GM12891 (cell line): ENCODE measurements around the gene VPS37C.
A peak's percentile ranks its signal among the peaks of the same experiment; 100 is the strongest.

Experiments
- DNase-seq: peaks from one replicate; pipeline ENCODE4 v3.0.0; 2011; ENCODE audit warnings: low spot score; ENCODE audit not compliant: insufficient read length
- FAIRE-seq: peaks from 2 replicates; lab custom pipeline; 2011; peaks lifted over from hg19 to GRCh38; lab: Jason Lieb, UNC
- PAX5 ChIP-seq: IDR thresholded peaks from 2 replicates; pipeline ENCODE4 v1.6.1; 2011; ENCODE audit warnings: low read length, moderate library complexity, mild to moderate bottlenecking; ENCODE audit not compliant: insufficient read depth, severe bottlenecking
- POLR2A ChIP-seq: IDR thresholded peaks from 2 replicates; pipeline ENCODE4 v1.6.1; 2011; ENCODE audit warnings: low read depth, low read length, control low read depth
- POLR2AphosphoS5 ChIP-seq: IDR thresholded peaks from 2 replicates; pipeline ENCODE4 v1.6.1; 2011; ENCODE audit warnings: low read depth, low read length, control low read depth
- POU2F2 ChIP-seq: IDR thresholded peaks from 2 replicates; pipeline ENCODE4 v1.6.1; 2011; ENCODE audit warnings: low read depth, mild to moderate bottlenecking, control low read depth, low read length, moderate library complexity
- SPI1 ChIP-seq: IDR thresholded peaks from 2 replicates; pipeline ENCODE4 v1.6.1; 2011; ENCODE audit warnings: low read depth, low read length, control low read depth
- TAF1 ChIP-seq: IDR thresholded peaks from 2 replicates; pipeline ENCODE4 v1.6.1; 2011; ENCODE audit warnings: low read depth, low read length, control low read depth

The VPS37C gene

DNA sequence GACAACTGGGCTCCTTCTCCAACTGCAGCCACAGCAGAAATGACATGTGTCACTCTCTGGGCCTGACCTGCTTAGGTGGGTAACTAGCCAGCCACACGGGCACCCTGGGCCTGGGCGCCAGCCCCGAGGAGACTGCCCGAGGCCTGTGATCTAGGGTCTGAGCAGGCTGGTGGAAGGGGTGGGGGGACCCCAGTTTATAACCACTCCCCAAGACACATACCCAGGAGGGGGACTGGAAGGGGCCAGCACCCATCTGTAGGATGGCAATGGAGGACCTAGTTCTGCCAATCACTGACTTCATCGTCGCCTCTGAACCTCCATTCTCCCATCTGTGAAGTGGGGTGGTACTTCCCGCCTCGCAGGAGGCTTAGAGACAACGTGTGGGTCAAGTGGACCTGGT lies 42.8 kb downstream of the VPS37C start:
- DNase-seq (no peak), FAIRE-seq (no peak)
- TF ChIP-seq PAX5 (no peak), POU2F2 (no peak), SPI1 (no peak), TAF1 (no peak), POLR2AphosphoS5 (no peak), POLR2A (no peak)

- FAIRE-seq (no peak), DNase-seq (no peak)
- TF ChIP-seq POLR2AphosphoS5: no peak
- no peak for TF ChIP-seq PAX5
- no peak for TF ChIP-seq SPI1
- TF ChIP-seq TAF1: no peak
- TF ChIP-seq POU2F2: no peak
- TF ChIP-seq POLR2A: no peak
Measured at GRCh38 chr11:61118004-61118403, 43.2 kb downstream of the VPS37C start.

DNA sequence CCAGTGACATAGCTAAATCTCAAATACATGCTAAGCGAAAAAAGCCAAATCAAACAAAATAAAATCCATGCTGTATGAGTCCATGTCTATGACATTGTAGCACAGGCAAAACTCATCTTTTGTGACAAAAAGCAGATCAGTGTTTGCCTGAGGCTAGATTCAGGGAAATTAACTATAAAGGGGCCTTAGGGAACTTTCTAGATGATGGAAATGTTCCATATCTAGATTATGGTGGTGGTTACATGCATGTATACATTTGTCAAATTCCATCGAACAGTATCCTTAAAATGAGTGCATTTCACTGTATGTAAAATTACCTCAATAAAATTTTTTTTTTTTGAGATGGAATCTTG lies 44.1 kb downstream of the VPS37C start:
- TF ChIP-seq POLR2A (no peak), SPI1 (no peak), POU2F2 (no peak), TAF1 (no peak), PAX5 (no peak), POLR2AphosphoS5 (no peak)

GRCh38 chr11:61116426-61117167 lies 44.6 kb downstream of the VPS37C start:
- TF ChIP-seq POLR2A (no peak), POU2F2 (no peak), TAF1 (no peak), POLR2AphosphoS5 (no peak), PAX5 (no peak), SPI1 (no peak)
- peak; percentile 98 for FAIRE-seq

More for the DNA sequence above, 44.1 kb downstream of the VPS37C start:
- DNase-seq (no peak), FAIRE-seq (no peak)

GRCh38 chr11:61115498-61116224 lies 45.6 kb downstream of the VPS37C start:
- TF ChIP-seq TAF1: no peak
- TF ChIP-seq POLR2AphosphoS5: no peak
- TF ChIP-seq PAX5: no peak
- no peak for TF ChIP-seq POLR2A
- TF ChIP-seq POU2F2: no peak
- TF ChIP-seq SPI1: no peak
- FAIRE-seq (no peak), DNase-seq (no peak)

More at GRCh38 chr11:61116426-61117167, 44.6 kb downstream of the VPS37C start:
- DNase-seq: no peak

GRCh38 chr11:61114913-61115312 lies 46.3 kb downstream of the VPS37C start:
- DNase-seq: no peak
- TF ChIP-seq POLR2A: no peak
- peak; percentile 70 for TF ChIP-seq SPI1
- FAIRE-seq: no peak

- TF ChIP-seq TAF1 (no peak), SPI1 (no peak), POLR2AphosphoS5 (no peak), POU2F2 (no peak), PAX5 (no peak), POLR2A (no peak)
- FAIRE-seq (no peak), DNase-seq (no peak)
Measured at GRCh38 chr11:61113201-61113600, 48.0 kb downstream of the VPS37C start.

- TF ChIP-seq PAX5 (no peak), POU2F2 (no peak), POLR2A (no peak), TAF1 (no peak), POLR2AphosphoS5 (no peak), SPI1 (no peak)
- FAIRE-seq (no peak), DNase-seq (no peak)
Measured at GRCh38 chr11:61112575-61112974, 48.7 kb downstream of the VPS37C start.

GRCh38 chr11:61111786-61112517 lies 49.3 kb downstream of the VPS37C start:
- FAIRE-seq (peak; percentile 87), DNase-seq (no peak)
- TF ChIP-seq POLR2A (no peak), SPI1 (peak; percentile 33; the same call in 1 of the 2 replicates), PAX5 (no peak)
